H1 (cell line): ENCODE measurements around the gene CHSY1. TPM values are rescaled to one million over a fixed set of nuclear protein-coding genes. Genes with fewer than 3 reads are reported as not detected.
"Not testable (repeated sequence)": the region's sequence is repeated elsewhere in the genome, so short reads cannot be mapped to it uniquely, and the experiment has no call there.

ENCODE experiments used
- CTCF ChIA-PET: fragments of 300-600 bp; sonication (Branson Sonifier 250); formaldehyde crosslinking; loops from one replicate; lab custom pipeline; 2021; ENCODE audit not compliant: partially characterized antibody; lab: Charles Lee
- POLR2A ChIA-PET: fragments of 300-600 bp; sonication (Branson Sonifier 250); formaldehyde crosslinking; loops from one replicate; lab custom pipeline; 2021; ENCODE audit warnings: inconsistent platforms; ENCODE audit not compliant: partially characterized antibody; lab: Charles Lee
- DNase-seq, 2 experiments: peaks; one replicate each; pipeline versions ENCODE4 v3.0.0 to v3.0.0-alpha.2; 2010 to 2022; ENCODE audit warnings: low spot score in 2 of 2, low read depth in 1 of 2, mixed read lengths in 1 of 2
- FAIRE-seq: peaks from 2 replicates; lab custom pipeline; 2011; peaks lifted over from hg19 to GRCh38; lab: Jason Lieb, UNC
- H2AFZ ChIP-seq: 2 replicates; pipeline ENCODE4 v1.8.1; 2012; ENCODE audit warnings: low read length, inconsistent platforms
- H2AK5ac ChIP-seq: 2 replicates; pipeline ENCODE4 v1.6.1; 2013; ENCODE audit warnings: low read depth, low read length
- H2BK120ac ChIP-seq: replicated peaks from 2 replicates; pipeline ENCODE3; 2013; ENCODE audit warnings: low read depth, low read length, inconsistent platforms
- H2BK12ac ChIP-seq: 2 replicates; pipeline ENCODE4 v1.6.1; 2013; ENCODE audit warnings: low read depth, low read length
- H2BK15ac ChIP-seq: 2 replicates; pipeline ENCODE4 v1.6.1; 2013; ENCODE audit warnings: low read length
- H2BK20ac ChIP-seq: 2 replicates; pipeline ENCODE4 v1.6.1; 2013; ENCODE audit warnings: low read length
- H2BK5ac ChIP-seq: 2 replicates; pipeline ENCODE4 v1.6.1; 2013; ENCODE audit warnings: low read depth, low read length
- H3K14ac ChIP-seq: 2 replicates; pipeline ENCODE4 v1.6.1; 2013; ENCODE audit warnings: inconsistent platforms; ENCODE audit not compliant: insufficient read length
- H3K18ac ChIP-seq: 2 replicates; pipeline ENCODE4 v1.6.1; 2013; ENCODE audit warnings: low read length; ENCODE audit errors: extremely low read depth
- H3K23ac ChIP-seq: 2 replicates; pipeline ENCODE4 v1.6.1; 2013; ENCODE audit warnings: inconsistent platforms; ENCODE audit not compliant: insufficient read length
- H3K23me2 ChIP-seq: 2 replicates; pipeline ENCODE4 v1.6.1; 2013; ENCODE audit warnings: low read depth, low read length
- H3K27ac ChIP-seq: 2 replicates; pipeline ENCODE4 v1.6.1; 2011; ENCODE audit warnings: low read depth, low read length, inconsistent platforms
- H3K27me3 ChIP-seq, 4 experiments: replicated peaks in 1 of 4; 1 replicate in 1 of 4; 2 replicates in 3 of 4; pipeline versions ENCODE4 v1.6.1 to v1.8.1; 2011 to 2013; ENCODE audit warnings: low read length in 3 of 4, mild to moderate bottlenecking in 3 of 4, inconsistent platforms in 2 of 4, mixed read lengths in 2 of 4, moderate library complexity in 1 of 4; ENCODE audit not compliant: control insufficient read depth in 3 of 4, insufficient read depth in 3 of 4; ENCODE audit errors: extremely low read depth in 1 of 4
- H3K36me3 ChIP-seq, 4 experiments: 2 replicates each; pipeline versions ENCODE4 v1.6.1 to v1.8.1; 2011 to 2013; ENCODE audit warnings: mild to moderate bottlenecking in 4 of 4, low read length in 3 of 4, moderate library complexity in 2 of 4, control low read depth in 1 of 4, inconsistent platforms in 1 of 4; ENCODE audit not compliant: insufficient read depth in 4 of 4, control insufficient read depth in 2 of 4
- H3K4ac ChIP-seq: replicated peaks from 2 replicates; pipeline ENCODE3; 2013; ENCODE audit warnings: low read length, low read depth, mixed read lengths, inconsistent platforms; ENCODE audit not compliant: insufficient read length
- H3K4me1 ChIP-seq, 4 experiments: replicated peaks in 1 of 4; 1 replicate in 1 of 4; 2 replicates in 3 of 4; pipeline versions ENCODE4 v1.6.1 to v1.8.1; 2011 to 2013; ENCODE audit warnings: low read length in 3 of 4, inconsistent platforms in 2 of 4, mixed read lengths in 1 of 4; ENCODE audit not compliant: insufficient read depth in 4 of 4, control insufficient read depth in 3 of 4
- H3K4me2 ChIP-seq, 2 experiments: 2 replicates each; pipeline versions ENCODE4 v1.6.1 to v1.8.1; 2011 to 2013; ENCODE audit warnings: low read depth in 2 of 2, low read length in 2 of 2, control low read depth in 1 of 2, inconsistent platforms in 1 of 2, mild to moderate bottlenecking in 1 of 2; ENCODE audit not compliant: insufficient read depth in 1 of 2
- H3K4me3 ChIP-seq, 4 experiments: fragments of 200-600, 300-600 bp in 1 of 4; sonication (generic), shearing (Covaris generic), sonication (Bioruptor Twin) in 1 of 4; 2 replicates each; pipeline versions ENCODE4 v1.5.1 to v1.8.1; 2011 to 2016; ENCODE audit warnings: low read length in 4 of 4, low read depth in 3 of 4, control low read depth in 2 of 4, inconsistent platforms in 2 of 4, mild to moderate bottlenecking in 2 of 4, mixed read lengths in 1 of 4, moderate library complexity in 1 of 4; ENCODE audit not compliant: insufficient read depth in 2 of 4; ENCODE audit errors: extremely low read depth in 1 of 4
- H3K56ac ChIP-seq: replicated peaks from 2 replicates; pipeline ENCODE3; 2013; ENCODE audit warnings: low read depth, mild to moderate bottlenecking, mixed read lengths, low read length, inconsistent platforms; ENCODE audit not compliant: insufficient read length
- H3K79me1 ChIP-seq: 2 replicates; pipeline ENCODE4 v1.6.1; 2013; ENCODE audit warnings: low read depth, low read length, control low read depth
- H3K79me2 ChIP-seq, 2 experiments: 2 replicates each; pipeline versions ENCODE4 v1.6.1 to v1.8.1; 2012 to 2013; ENCODE audit warnings: low read length in 2 of 2, mild to moderate bottlenecking in 2 of 2, inconsistent platforms in 1 of 2; ENCODE audit not compliant: insufficient read depth in 2 of 2, control insufficient read depth in 1 of 2
- H3K9ac ChIP-seq, 4 experiments: replicated peaks in 1 of 4; 1 replicate in 1 of 4; 2 replicates in 3 of 4; pipeline versions ENCODE4 v1.6.1 to v1.8.1; 2011 to 2013; ENCODE audit warnings: low read depth in 3 of 4, low read length in 3 of 4, control low read depth in 2 of 4, mild to moderate bottlenecking in 2 of 4, moderate library complexity in 2 of 4, inconsistent platforms in 1 of 4; ENCODE audit errors: extremely low read depth in 1 of 4
- H3K9me3 ChIP-seq, 2 experiments: 2 replicates each; pipeline versions ENCODE4 v1.6.1 to v1.8.1; 2012 to 2013; ENCODE audit warnings: mild to moderate bottlenecking in 2 of 2, moderate library complexity in 2 of 2, control low read depth in 1 of 2, inconsistent platforms in 1 of 2, low read depth in 1 of 2, low read length in 1 of 2, mixed read lengths in 1 of 2; ENCODE audit not compliant: insufficient read depth in 2 of 2
- H4K20me1 ChIP-seq, 2 experiments: replicated peaks in 1 of 2; 2 replicates each; pipeline versions ENCODE3 to v1.8.1; 2011 to 2013; ENCODE audit warnings: inconsistent platforms in 2 of 2, low read length in 2 of 2, mild to moderate bottlenecking in 1 of 2; ENCODE audit not compliant: insufficient read depth in 2 of 2, control insufficient read depth in 1 of 2
- H4K5ac ChIP-seq: 2 replicates; pipeline ENCODE4 v1.6.1; 2013; ENCODE audit warnings: low read length, low read depth, mixed read lengths, inconsistent platforms; ENCODE audit not compliant: insufficient read length
- H4K8ac ChIP-seq: 2 replicates; pipeline ENCODE4 v1.8.0; 2013; ENCODE audit warnings: mild to moderate bottlenecking, moderate library complexity, low read length, inconsistent platforms; ENCODE audit not compliant: insufficient read depth; ENCODE audit errors: extremely low read depth
- H4K91ac ChIP-seq: replicated peaks from 2 replicates; pipeline ENCODE3; 2013; ENCODE audit warnings: low read length, mixed read lengths, inconsistent platforms; ENCODE audit not compliant: insufficient read length
- WGBS, 2 experiments: shearing (Covaris generic) in 1 of 2; methylation state at CpG; one replicate each; pipeline versions ENCODE4 v1.1.6 to v1.1.7; 2013 to 2015; ENCODE audit warnings: low lambda C conversion rate in 2 of 2, mixed read lengths in 2 of 2, inconsistent platforms in 1 of 2, low coverage in 1 of 2, missing lambda C conversion rate in 1 of 2; ENCODE audit not compliant: insufficient replicate concordance in 2 of 2, insufficient coverage in 1 of 2, insufficient read length in 1 of 2; ENCODE audit errors: extremely low coverage in 1 of 2, missing lambda C conversion rate in 1 of 2; 5-methylcytosine and 5-hydroxymethylcytosine counted together
- polyA plus RNA-seq, 7 experiments: library from polyadenylated mRNA; depleted of rRNA in 3 of 7; stranded (reverse) in 5 of 7; unstranded in 2 of 7; fragments of >200 nt in 5 of 7; fragments of 200-250 nt in 2 of 7; gene quantifications; 1 replicate in 5 of 7; 2 replicates in 1 of 7; 4 replicates in 1 of 7; pipeline versions ENCODE4 v1.2.1 to v1.2.3, GENCODE V29; 2011 to 2013; ENCODE audit warnings: missing spikeins in 2 of 7, mixed read lengths in 2 of 7
- total RNA-seq: library from RNA; stranded (reverse); fragmentation: NEBNext Ultra II Directional; extraction: Animal tissue kit (Norgen Biotek cat#: 25700); gene quantifications from 2 replicates; pipeline ENCODE4 v1.2.1, GENCODE V29; 2021

The CHSY1 gene
- total and polyA plus RNA-seq, 2 of the 8 experiments (the other 6 are each of a cell fraction or from before 2014, with no cell fraction given) = 24.9 to 60.7 TPM

- H3K4ac ChIP-seq, H3K9me3 ChIP-seq, H2BK20ac ChIP-seq, H3K14ac ChIP-seq, H2BK12ac ChIP-seq, DNase-seq, H3K23ac ChIP-seq, POLR2A ChIA-PET, H2AFZ ChIP-seq, H3K4me2 ChIP-seq, H3K79me1 ChIP-seq, H4K20me1 ChIP-seq, H3K4me1 ChIP-seq, H3K27me3 ChIP-seq, H3K56ac ChIP-seq, H4K91ac ChIP-seq, H2BK120ac ChIP-seq, H3K23me2 ChIP-seq, H2BK15ac ChIP-seq, H2BK5ac ChIP-seq, H4K8ac ChIP-seq, H3K9ac ChIP-seq, FAIRE-seq, H3K4me3 ChIP-seq, H2AK5ac ChIP-seq, H3K18ac ChIP-seq, H4K5ac ChIP-seq, H3K27ac ChIP-seq: not testable (repeated sequence)
- WGBS, 2 experiments = 95% methylated on average over 5 of the region's 6 CpGs; no CpG with 5 or more reads in 1 of the 2 experiments
- Histone ChIP-seq H3K79me2 (peaks cover 17 to 44% of the 10 kb centered on the region in 2 experiments), H3K36me3 (peaks cover 27 to 61% (median 46%) of the 10 kb centered on the region in 4 experiments)
- CTCF ChIA-PET = interaction anchor here (1.0 to 2.7 kb wide), 10 partner anchors 8 to 367 kb away, joined by 3 to 21 read pairs (median 8); no protein-coding TSS in a partner anchor
Measured at GRCh38 chr15:101287342-101287741, 35.5 kb upstream of the CHSY1 start.
